Measurements from ENCODE around the gene EIF4H.

- TF ChIP-seq USF2 (CRISPR knock-in tag; IDR thresholded peaks at IDR 0.05), result no peak
- no peak for TF ChIP-seq ZHX1 (conservative IDR thresholded peaks at IDR 0.05; ENCODE audit: low read length)
- no peak for TF ChIP-seq FOXA3 (CRISPR knock-in tag; conservative IDR thresholded peaks at IDR 0.05 in 1 of 2, IDR thresholded peaks at IDR 0.05 in 1 of 2)
Measured at GRCh38 chr7:74233655-74234285, 59.6 kb downstream of the EIF4H start.

Measured in K562 (cell line).